Nephron (organoid): ENCODE measurements around the gene C1orf105.

Experiments used
- H3K27ac Mint-ChIP-seq, 3 experiments: 2 replicates each; pipeline ENCODE4 v1.8.0; 2020; ENCODE audit warnings: mixed read lengths in 3 of 3, mild to moderate bottlenecking in 2 of 3, moderate library complexity in 1 of 3
- H3K27me3 Mint-ChIP-seq: 2 replicates; pipeline ENCODE4 v1.8.0; 2021; ENCODE audit warnings: low read depth, mild to moderate bottlenecking, moderate library complexity, mixed read lengths
- H3K36me3 Mint-ChIP-seq: 2 replicates; pipeline ENCODE4 v1.8.0; 2020; ENCODE audit warnings: low read depth, mixed read lengths
- H3K4me1 Mint-ChIP-seq: 2 replicates; pipeline ENCODE4 v1.8.0; 2020; ENCODE audit warnings: mixed read lengths
- H3K4me3 Mint-ChIP-seq, 3 experiments: 2 replicates each; pipeline ENCODE4 v1.8.0; 2020; ENCODE audit warnings: mild to moderate bottlenecking in 3 of 3, mixed read lengths in 3 of 3, moderate library complexity in 2 of 3
- H3K9me3 Mint-ChIP-seq: 2 replicates; pipeline ENCODE4 v1.8.0; 2020; ENCODE audit warnings: mixed read lengths
- CTCF ChIP-seq, 3 experiments: fragments of 200-600 bp; sonication (generic); IDR thresholded peaks; one replicate each; pipeline ENCODE4 v1.5.0; 2021; ENCODE audit warnings: antibody characterized with exemption in 3 of 3; ENCODE audit not compliant: unreplicated experiment in 3 of 3

C1orf105 gene

GRCh38 chr1:172390683-172391551, 29.6 kb upstream of the C1orf105 start:
- H3K27me3 Mint-ChIP-seq, result no peaks in the 10 kb centered on the region
- H3K36me3 Mint-ChIP-seq, result peaks cover 12% of the 10 kb centered on the region
- peak overlapping the region; percentile 36 to 67 (median 38) for H3K4me3 Mint-ChIP-seq
- TF ChIP-seq CTCF (IDR thresholded peaks at IDR 0.05; ENCODE audit: unreplicated experiment in 3 of 3), result no peak
- peak overlapping the region; percentile 98 to 99 (median 99) for H3K27ac Mint-ChIP-seq
- H3K4me1 Mint-ChIP-seq, result peaks cover 74% of the 10 kb centered on the region
- H3K9me3 Mint-ChIP-seq, result no peaks in the 10 kb centered on the region

DNA sequence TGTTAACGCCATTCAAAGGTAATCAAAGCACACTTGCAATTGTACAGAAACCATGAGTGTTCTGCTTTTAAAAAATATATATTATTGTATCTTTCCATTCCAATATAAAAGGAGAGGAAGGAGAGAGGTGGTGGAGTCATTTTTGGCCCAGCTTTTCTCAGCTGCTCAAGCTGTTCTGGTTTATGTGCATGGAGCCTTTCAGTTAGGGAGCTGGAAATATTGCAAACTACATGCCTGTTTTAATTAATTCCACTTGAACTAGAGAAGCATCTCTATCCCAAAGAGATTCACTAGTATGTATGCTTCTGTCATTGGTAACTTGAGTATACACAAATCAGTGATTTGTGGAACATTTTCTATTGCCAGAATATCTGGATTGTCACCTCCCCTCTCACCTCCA, 28.5 kb upstream of the C1orf105 start:
- Mint-ChIP-seq H3K9me3 (no peaks in the 10 kb centered on the region), H3K4me1 (peaks cover 69% of the 10 kb centered on the region), H3K36me3 (peaks cover 8% of the 10 kb centered on the region), H3K27me3 (no peaks in the 10 kb centered on the region), H3K27ac (peak overlapping the region; percentile 98 to 99 (median 99)), H3K4me3 (no peak overlapping the region)
- TF ChIP-seq CTCF (IDR thresholded peaks at IDR 0.05; ENCODE audit: unreplicated experiment in 3 of 3), result no peak

- Mint-ChIP-seq H3K9me3 (no peaks in the 10 kb centered on the region), H3K36me3 (peaks cover 8% of the 10 kb centered on the region), H3K27me3 (no peaks in the 10 kb centered on the region), H3K4me1 (peaks cover 81% of the 10 kb centered on the region), H3K27ac (peak overlapping the region; percentile 98 to 99 (median 99)), H3K4me3 (peak overlapping the region in 1 of 3 experiments; percentile 39)
- no peak for TF ChIP-seq CTCF (IDR thresholded peaks at IDR 0.05; ENCODE audit: unreplicated experiment in 3 of 3)
These were observed 27.1 kb upstream of the C1orf105 start for GRCh38 chr1:172393354-172393753.

DNA sequence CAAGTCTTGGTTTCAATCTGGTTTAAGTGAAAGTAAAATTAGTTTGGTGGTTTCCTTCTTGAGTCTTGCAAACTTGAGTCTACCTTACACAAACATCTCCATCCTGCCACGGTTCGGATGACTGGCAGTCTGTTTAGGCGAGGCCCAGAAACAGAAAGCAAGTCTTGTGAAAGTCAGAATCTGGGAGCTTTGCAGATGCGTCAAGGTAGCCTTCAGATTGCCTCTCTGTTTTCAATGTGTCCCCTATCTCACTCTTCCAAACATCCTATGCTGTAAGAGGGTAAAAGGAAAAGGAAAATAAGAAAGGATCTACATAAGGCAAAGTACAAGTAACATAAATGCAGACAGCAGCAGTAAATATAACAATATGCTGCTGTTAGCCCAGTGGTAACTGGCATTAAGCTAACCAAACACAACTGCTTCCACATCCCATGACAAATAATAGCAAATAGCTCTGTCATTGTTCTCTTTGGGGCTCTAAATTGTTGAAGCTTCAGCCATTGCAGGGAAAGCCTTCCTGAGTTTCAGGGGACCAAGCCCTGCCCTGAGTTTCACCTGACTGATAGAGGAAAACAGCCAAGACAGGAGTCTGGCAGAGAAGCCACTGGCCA, 26.2 kb upstream of the C1orf105 start:
- Mint-ChIP-seq H3K36me3 (peaks cover 8% of the 10 kb centered on the region), H3K4me1 (peaks cover 87% of the 10 kb centered on the region), H3K9me3 (no peaks in the 10 kb centered on the region), H3K27me3 (no peaks in the 10 kb centered on the region), H3K27ac (peak overlapping the region; percentile 98 to 99 (median 99)), H3K4me3 (peak overlapping the region in 2 of 3 experiments; percentile 1 to 45)
- TF ChIP-seq CTCF (IDR thresholded peaks at IDR 0.05; ENCODE audit: unreplicated experiment in 3 of 3), result no peak

- no peak for TF ChIP-seq CTCF (IDR thresholded peaks at IDR 0.05; ENCODE audit: unreplicated experiment in 3 of 3)
- H3K27me3 Mint-ChIP-seq, result no peaks in the 10 kb centered on the region
- H3K27ac Mint-ChIP-seq, result peak overlapping the region; percentile 98 to 99 (median 99)
- peaks cover 87% of the 10 kb centered on the region for H3K4me1 Mint-ChIP-seq
- peaks cover 8% of the 10 kb centered on the region for H3K36me3 Mint-ChIP-seq
- H3K9me3 Mint-ChIP-seq, result no peaks in the 10 kb centered on the region
- H3K4me3 Mint-ChIP-seq, result peak overlapping the region in 1 of 3 experiments; percentile 6
These were observed 25.7 kb upstream of the C1orf105 start for GRCh38 chr1:172394811-172395210.
